Measurements from ENCODE around the gene ATP10A. TPM values are rescaled to one million over a fixed set of nuclear protein-coding genes. Genes with fewer than 3 reads are reported as not detected.

The ATP10A gene
- total RNA-seq, 1 experiment from 2014 or later = 3.9 TPM

DNA sequence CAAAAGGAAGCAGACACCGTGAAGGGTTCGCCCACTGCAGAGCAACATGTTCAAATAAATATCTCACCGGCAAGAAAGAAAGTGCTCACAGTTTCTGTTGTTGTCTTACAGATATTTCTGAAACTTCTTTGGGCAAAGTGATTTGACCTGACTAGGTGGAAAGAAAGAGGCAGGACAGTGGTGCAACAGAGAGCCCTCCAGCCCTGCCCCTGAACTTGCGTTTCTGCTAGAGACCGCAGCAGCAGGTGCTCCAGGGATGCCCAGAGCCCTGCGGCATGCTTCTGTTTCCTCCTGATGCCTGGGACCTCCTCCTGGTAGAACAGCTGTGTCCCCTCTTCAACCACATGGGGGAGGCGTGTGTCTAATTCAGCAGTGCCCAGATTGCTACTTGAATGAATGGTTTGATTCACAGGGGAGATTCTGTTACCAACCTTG, 123.4 kb downstream of the ATP10A start:
- H3K4ac ChIP-seq (ENCODE audit: low read depth, low read length) = no peak overlapping the region
- no peak overlapping the region for H3K14ac ChIP-seq (ENCODE audit: insufficient read depth, low read length)
- H4K5ac ChIP-seq (ENCODE audit: insufficient read length, low read depth, low read length) = no peak overlapping the region
- DNase-seq = peak; percentile 53
- no peaks in the 10 kb centered on the region for H3K23me2 ChIP-seq (ENCODE audit: insufficient read length, low read depth, low read length, poor library complexity, severe bottlenecking)
- H2AK5ac ChIP-seq (ENCODE audit: insufficient read length, low read length) = no peak overlapping the region
- no peak overlapping the region for H2BK15ac ChIP-seq (ENCODE audit: low read depth, low read length)
- no peak overlapping the region for H4K91ac ChIP-seq (ENCODE audit: insufficient read length, low read depth, low read length)
- no peak overlapping the region for H2BK12ac ChIP-seq (ENCODE audit: insufficient read length, low read depth, low read length)
- Mint-ChIP-seq H3K27me3 (ENCODE audit: low read depth) (peaks cover 1% of the 10 kb centered on the region; the same call in 1 of the 2 replicates), H3K27ac (no peak overlapping the region), H3K9me3 (no peaks in the 10 kb centered on the region), H3K4me1 (peaks cover 2 to 7% of the 10 kb centered on the region in 2 experiments; a peak in 2 of 4 replicates), H3K36me3 (ENCODE audit: insufficient read depth in 1 of 3, low read depth in 3 of 3) (no peaks in the 10 kb centered on the region), H3K4me3 (no peak overlapping the region)
- no peaks in the 10 kb centered on the region for H4K20me1 ChIP-seq (ENCODE audit: control insufficient read depth, insufficient read depth, insufficient read length)
- H3K9ac ChIP-seq (ENCODE audit: extremely low read depth, insufficient read length, low read length) = no peak overlapping the region
- no peaks in the 10 kb centered on the region for H3K27me3 ChIP-seq (ENCODE audit: insufficient read depth, low read length)
- TF ChIP-seq, protein P1, sequence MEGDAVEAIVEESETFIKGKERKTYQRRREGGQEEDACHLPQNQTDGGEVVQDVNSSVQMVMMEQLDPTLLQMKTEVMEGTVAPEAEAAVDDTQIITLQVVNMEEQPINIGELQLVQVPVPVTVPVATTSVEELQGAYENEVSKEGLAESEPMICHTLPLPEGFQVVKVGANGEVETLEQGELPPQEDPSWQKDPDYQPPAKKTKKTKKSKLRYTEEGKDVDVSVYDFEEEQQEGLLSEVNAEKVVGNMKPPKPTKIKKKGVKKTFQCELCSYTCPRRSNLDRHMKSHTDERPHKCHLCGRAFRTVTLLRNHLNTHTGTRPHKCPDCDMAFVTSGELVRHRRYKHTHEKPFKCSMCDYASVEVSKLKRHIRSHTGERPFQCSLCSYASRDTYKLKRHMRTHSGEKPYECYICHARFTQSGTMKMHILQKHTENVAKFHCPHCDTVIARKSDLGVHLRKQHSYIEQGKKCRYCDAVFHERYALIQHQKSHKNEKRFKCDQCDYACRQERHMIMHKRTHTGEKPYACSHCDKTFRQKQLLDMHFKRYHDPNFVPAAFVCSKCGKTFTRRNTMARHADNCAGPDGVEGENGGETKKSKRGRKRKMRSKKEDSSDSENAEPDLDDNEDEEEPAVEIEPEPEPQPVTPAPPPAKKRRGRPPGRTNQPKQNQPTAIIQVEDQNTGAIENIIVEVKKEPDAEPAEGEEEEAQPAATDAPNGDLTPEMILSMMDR (conservative IDR thresholded peaks at IDR 0.05) = peak; percentile 57
- no CpG with 5 or more reads among the region's 7 CpGs for WGBS (ENCODE audit: extremely low coverage, insufficient read length, low lambda C conversion rate)
- H3K9me3 ChIP-seq (ENCODE audit: control insufficient read depth, low read depth, low read length) = no peaks in the 10 kb centered on the region
- H3K18ac ChIP-seq (ENCODE audit: insufficient read length, low read depth, low read length) = no peak overlapping the region
- H3K79me1 ChIP-seq (ENCODE audit: insufficient read depth, low read depth, low read length, poor library complexity, severe bottlenecking) = no peaks in the 10 kb centered on the region
- H3K27ac ChIP-seq (ENCODE audit: insufficient read length, low read depth, low read length) = no peak overlapping the region
- no peak overlapping the region for H3K23ac ChIP-seq (ENCODE audit: insufficient read length, low read depth, low read length)
- H3T11ph ChIP-seq (ENCODE audit: low read length) = no peak overlapping the region
- H3K56ac ChIP-seq (ENCODE audit: insufficient read length, low read depth, low read length) = no peak overlapping the region
- no peak overlapping the region for H2BK5ac ChIP-seq (ENCODE audit: insufficient read length, low read length)
- H2AFZ ChIP-seq (ENCODE audit: low read length) = no peak overlapping the region
- no peak overlapping the region for H4K8ac ChIP-seq (replicated peaks; ENCODE audit: insufficient read length, low read depth, low read length)
- H3K4me1 ChIP-seq (ENCODE audit: insufficient read depth, low read length) = no peaks in the 10 kb centered on the region
- H2BK120ac ChIP-seq (ENCODE audit: low read depth, low read length, poor library complexity, severe bottlenecking) = no peak overlapping the region
- H3K79me2 ChIP-seq (ENCODE audit: insufficient read depth, low read length) = no peaks in the 10 kb centered on the region
- H3K4me2 ChIP-seq (ENCODE audit: insufficient read depth, insufficient read length, low read length) = no peak overlapping the region
- H2BK20ac ChIP-seq (ENCODE audit: low read depth, low read length, poor library complexity, severe bottlenecking) = no peak overlapping the region
